Heart left ventricle (tissue), 16 donors: ENCODE measurements around the gene STEAP1B. TPM values are rescaled to one million over a fixed set of nuclear protein-coding genes. Genes with fewer than 3 reads are reported as not detected.
"Not testable (repeated sequence)": the region's sequence is repeated elsewhere in the genome, so short reads cannot be mapped to it uniquely, and the experiment has no call there.

Experiments
- ATAC-seq, 4 donors: fragments of 200-7000 bp; cut with Tn5 transposase; one replicate each; pipeline ENCODE4 v1.9.1; 2020 to 2022; ENCODE audit warnings: moderate library complexity in 4 of 4, mild to moderate bottlenecking in 3 of 4, moderate number of reproducible peaks in 1 of 4
- DNase-seq, 5 donors: peaks; one replicate each; pipeline ENCODE4 v3.0.0-alpha.2; 2020
- H3K27ac ChIP-seq, 12 donors: fragments of 200-600 bp; sonication (generic) in 4 of 12; one replicate each; pipeline versions ENCODE4 v1.5.0 to v1.8.0; 2016 to 2022; ENCODE audit warnings: mild to moderate bottlenecking in 2 of 12
- H3K27me3 ChIP-seq, 9 donors: fragments of 200-600 bp; sonication (generic) in 2 of 9; one replicate each; pipeline versions ENCODE4 v1.5.1 to v1.8.0; 2016 to 2022; ENCODE audit warnings: mild to moderate bottlenecking in 3 of 9
- H3K36me3 ChIP-seq, 9 donors: fragments of 200-600 bp; sonication (generic) in 2 of 9; one replicate each; pipeline versions ENCODE4 v1.5.0 to v1.8.0; 2018 to 2022; ENCODE audit warnings: mild to moderate bottlenecking in 2 of 9
- H3K4me1 ChIP-seq, 12 donors: fragments of 200-600 bp; sonication (generic) in 4 of 12; one replicate each; pipeline versions ENCODE4 v1.5.0 to v1.8.0; 2016 to 2022; ENCODE audit warnings: mild to moderate bottlenecking in 3 of 12
- H3K4me3 ChIP-seq, 12 donors: fragments of 200-600 bp; sonication (generic) in 4 of 12; one replicate each; pipeline versions ENCODE4 v1.5.0 to v1.8.0; 2017 to 2022; ENCODE audit warnings: mild to moderate bottlenecking in 9 of 12, moderate library complexity in 4 of 12
- H3K9me3 ChIP-seq, 12 donors: fragments of 200-600 bp; sonication (generic) in 4 of 12; one replicate each; pipeline versions ENCODE4 v1.5.0 to v1.8.0; 2016 to 2022; ENCODE audit warnings: mild to moderate bottlenecking in 1 of 12
- CTCF ChIP-seq, 12 donors: fragments of 200-600 bp; sonication (generic) in 4 of 12; IDR thresholded peaks; one replicate each; pipeline versions ENCODE4 v1.5.0 to v1.8.0; 2018 to 2022; ENCODE audit warnings: antibody characterized with exemption in 12 of 12, mild to moderate bottlenecking in 5 of 12
- POLR2A ChIP-seq, 2 donors: fragments of 450-650 bp; IDR thresholded peaks; one replicate each; pipeline ENCODE4 v1.6.1; 2017; ENCODE audit warnings: antibody characterized with exemption in 2 of 2, mild to moderate bottlenecking in 2 of 2, moderate library complexity in 2 of 2
- WGBS, 4 donors: extraction: QIAGEN DNeasy Blood & Tissue Kit in 2 of 4; methylation state at CpG; one replicate each; pipeline versions ENCODE4 v1.1.5 to v1.1.7; 2013 to 2018; 5-methylcytosine and 5-hydroxymethylcytosine counted together
- intact Hi-C, 10 donors: fragments of 100-400 bp; cut with DNase I; formaldehyde crosslinking; loops; one replicate each; pipeline versions ENCODE4 v1.11.1 to v1.14.2; 2022
- long read RNA-seq, 3 donors: library from polyadenylated mRNA; unstranded; transcript quantifications; one replicate each; pipeline ENCODE4 v2.0.0, GENCODE V29; 2020 to 2021
- polyA plus RNA-seq, 2 donors: library from polyadenylated mRNA; stranded (reverse); fragments of 200-250 nt; gene quantifications; one replicate each; pipeline ENCODE4 v1.2.3, GENCODE V29; 2013
- total RNA-seq, 9 donors: library from RNA; depleted of rRNA in 2 of 9; stranded (reverse); fragments of >200 nt in 2 of 9; fragmentation: NEBNext Ultra II Directional in 3 of 9; extraction: Animal tissue kit (Norgen Biotek cat#: 25700) in 3 of 9; gene quantifications; one replicate each; pipeline versions ENCODE4 v1.1.0 to v1.2.4, GENCODE V29; 2016 to 2023
- donor health status: ischemic (EF 13 %, LVEDD 7.1; RV severe dilation, severe dysfunction).
- donor health status: healthy with polysubstance abuse.
- donor health status: DM: no; HTN: yes; CAD: no.
- donor health status: DM: no; HTN: no; CAD: no.
- donor health status: ischemic (EF 25% LVEDD 6.9; RV normal size, moderate dysfunction).
- donor health status: ischemic (EF 25% LVEDD 5.7; RV mildly dilated, moderate dysfunction).
- donor health status: healthy.
- donor health status: DM: yes; HTN: yes; CAD: no.
- donor health status: ischemic (EF 35%, LVEDD 5.7; RV mildly dilated, moderate dysfunction).
- donor health status: nonischemic (EF 11% LVEDD 7.7; RV severe dilation, severe dysfunction).
- donor health status: DM: yes; HTN: yes; CAD: no.
- donor health status: PGD.
- donor health status: ischemic (EF 29% LVEDD 5.4; RV normal size, mild dysfunction).
- donor health status: nonischemic (EF 23%, LVEDD 6.1; RV moderate dilation, normal function).

Gene STEAP1B
- total RNA-seq (1 to 10 TPM in 1 of 9 donors, under 1 TPM in 6, not detected in 2; 0.26 to 1.7 (median 0.52) TPM), polyA plus RNA-seq (under 1 TPM; 0.32 to 0.46 TPM)
- long read RNA-seq, donor 1, partial matches to known transcripts, result 0 of 3 reads
- long read RNA-seq, donor 1, other reads (novel, unspliced or antisense), result 3 of 3 reads
- long read RNA-seq, donor 2, result 0 reads
- long read RNA-seq, donor 3, result 0 reads

GRCh38 chr7:22499888-22500689 is at the start of gene STEAP1B:
Gene STEAP1B (minus strand): TSS chr7:22500188. CDS start chr7:22494855, 5,333 bp downstream.
- intact Hi-C loops, H3K36me3 ChIP-seq, H3K27ac ChIP-seq, H3K4me1 ChIP-seq, H3K9me3 ChIP-seq: not testable (repeated sequence)
- H3K27me3 ChIP-seq, result peaks cover 0 to 12% (median 0%) of the 10 kb centered on the region in 9 donors
- ATAC-seq (peak; percentile 73 to 99 (median 96)), DNase-seq (peak; percentile 77 to 94 (median 85))
- 7 to 17% (median 10%) methylated on average over 26 to 55 of the region's 55 CpGs for WGBS, 4 donors
- peak; percentile 67 to 93 (median 81) for TF ChIP-seq CTCF (IDR thresholded peaks at IDR 0.05)
- H3K4me3 ChIP-seq, result peak within 1 kb of the TSS in 11 of 12 donors; percentile 2 to 50 (median 40)

DNA sequence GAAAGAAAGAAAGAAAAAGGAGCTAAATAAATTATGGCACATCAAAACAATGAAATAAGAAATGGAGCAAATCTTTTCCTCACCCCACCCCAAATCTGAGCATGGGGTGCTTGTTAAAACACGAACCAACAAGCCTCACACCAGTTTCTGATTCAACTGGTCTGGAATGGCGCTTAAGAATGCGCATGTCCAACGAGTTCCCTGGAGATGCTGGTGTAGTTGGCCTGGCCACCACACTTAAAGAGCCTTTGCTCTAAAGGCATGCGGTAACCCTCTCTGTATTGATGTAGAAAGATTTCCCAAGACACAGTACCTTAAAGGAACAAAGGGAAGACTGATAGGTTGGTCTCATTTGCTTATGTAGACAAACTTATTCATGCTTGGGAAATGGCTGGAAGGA is 49.1 kb upstream of the STEAP1B start:
- Histone ChIP-seq H3K4me1 (peaks cover 0 to 13% (median 8%) of the 10 kb centered on the region in 12 donors), H3K4me3 (no peak overlapping the region), H3K9me3 (no peaks in the 10 kb centered on the region), H3K27ac (no peak overlapping the region), H3K36me3 (no peaks in the 10 kb centered on the region), H3K27me3 (peaks cover 0 to 72% (median 27%) of the 10 kb centered on the region in 9 donors)
- no peak for DNase-seq
- intact Hi-C loops, result no loop called here
- ATAC-seq, result no peak
- WGBS, 4 donors, result 85 to 90% (median 88%) methylated on average over 5 of the region's 5 CpGs
- TF ChIP-seq POLR2A (IDR thresholded peaks at IDR 0.05) (no peak), CTCF (IDR thresholded peaks at IDR 0.05) (no peak)

- no peaks in the 10 kb centered on the region for H3K36me3 ChIP-seq
- no peak overlapping the region for H3K27ac ChIP-seq
- peaks cover 0 to 13% (median 8%) of the 10 kb centered on the region in 12 donors for H3K4me1 ChIP-seq
- H3K9me3 ChIP-seq, result no peaks in the 10 kb centered on the region
- intact Hi-C loops, result no loop called here
- 89 to 93% (median 91%) methylated on average over 1 of the region's 1 CpG for WGBS, 4 donors
- no peak overlapping the region for H3K4me3 ChIP-seq
- H3K27me3 ChIP-seq, result peaks cover 0 to 72% (median 27%) of the 10 kb centered on the region in 9 donors
- TF ChIP-seq CTCF (IDR thresholded peaks at IDR 0.05) (no peak), POLR2A (IDR thresholded peaks at IDR 0.05) (no peak)
- ATAC-seq (no peak), DNase-seq (no peak)
Measured at GRCh38 chr7:22548313-22548712, 48.3 kb upstream of the STEAP1B start.

- DNase-seq, result no peak
- intact Hi-C loops, result no loop called here
- no peak for ATAC-seq
- TF ChIP-seq POLR2A (IDR thresholded peaks at IDR 0.05) (no peak), CTCF (IDR thresholded peaks at IDR 0.05) (no peak)
- H3K9me3 ChIP-seq, result no peaks in the 10 kb centered on the region
- peaks cover 0 to 13% (median 8%) of the 10 kb centered on the region in 12 donors for H3K4me1 ChIP-seq
- no peaks in the 10 kb centered on the region for H3K36me3 ChIP-seq
- WGBS, 4 donors, result 75 to 87% (median 83%) methylated on average over 3 of the region's 3 CpGs
- no peak overlapping the region for H3K27ac ChIP-seq
- H3K27me3 ChIP-seq, result peaks cover 0 to 72% (median 27%) of the 10 kb centered on the region in 9 donors
- no peak overlapping the region for H3K4me3 ChIP-seq
Measured at GRCh38 chr7:22546769-22547168, 46.8 kb upstream of the STEAP1B start.
